ENCODE data around the gene BTBD8.

The BTBD8 gene
- 1.2 to 17.5 (median 6.7) reads per million in 9 experiments for total RNA-seq

DNA sequence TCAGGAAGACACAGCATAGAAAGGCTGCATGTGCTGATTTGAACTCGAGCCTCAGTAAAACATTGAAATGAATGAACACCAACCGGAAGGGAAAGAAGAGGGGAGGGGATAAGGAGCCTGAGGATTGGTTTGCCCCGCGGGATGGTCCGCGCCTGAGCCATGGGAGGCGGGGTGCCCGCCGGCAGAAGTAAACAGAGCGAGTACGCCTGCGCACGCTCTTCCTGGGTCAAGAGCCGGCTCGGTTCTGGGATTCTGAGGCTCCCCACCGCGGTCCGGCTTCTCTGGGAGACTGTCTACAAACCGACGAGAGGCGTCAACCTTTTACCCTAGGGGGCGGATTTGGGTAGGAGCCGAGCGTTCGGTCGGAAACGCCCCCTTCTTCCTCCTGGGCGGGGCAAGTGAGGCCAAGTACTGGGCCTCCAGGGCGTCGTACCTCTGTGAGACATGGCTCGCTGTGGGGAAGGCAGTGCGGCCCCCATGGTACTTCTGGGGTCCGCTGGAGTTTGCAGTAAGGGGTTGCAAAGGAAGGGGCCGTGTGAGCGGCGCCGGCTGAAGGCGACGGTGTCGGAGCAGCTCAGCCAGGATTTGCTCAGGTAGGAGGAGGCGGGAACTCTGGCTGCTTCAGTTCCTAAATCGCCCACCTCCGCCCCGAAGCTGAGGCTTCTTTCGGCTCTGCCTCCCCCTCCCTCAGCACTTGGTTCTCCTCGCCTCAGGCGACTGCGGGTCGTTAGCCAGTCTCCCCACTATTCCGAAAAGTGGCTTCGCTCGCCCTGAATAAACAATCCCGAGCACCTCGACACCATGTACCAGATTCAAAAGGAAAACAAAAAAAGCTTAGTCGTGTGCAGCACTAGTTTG, at the start of gene BTBD8:
BTBD8 (plus strand) TSS at position 218 of the 858 bp plus-strand sequence; CDS start at position 445, 227 bp downstream.
- Mint-ChIP-seq H3K9me3 (peaks cover 0 to 2% of the 10 kb centered on the region in 2 donors), H3K27ac (peak within 1 kb of the TSS; percentile 90 to 91), H3K4me1 (ENCODE audit: low read depth in 2 of 2) (peaks cover 1 to 17% of the 10 kb centered on the region in 2 donors), H3K4me3 (peak within 1 kb of the TSS; percentile 88 to 96), H3K27me3 (no peaks in the 10 kb centered on the region), H3K36me3 (ENCODE audit: insufficient read depth) (no peaks in the 10 kb centered on the region)
- DNase-seq (peak; percentile 83 to 88 (median 84)), ATAC-seq (replicated peaks) (peak; percentile 94)

- Mint-ChIP-seq H3K36me3 (ENCODE audit: insufficient read depth) (peaks cover 14% of the 10 kb centered on the region), H3K4me3 (peak overlapping the region; percentile 78), H3K9me3 (no peaks in the 10 kb centered on the region), H3K4me1 (ENCODE audit: low read depth in 2 of 2) (peaks cover 7 to 12% of the 10 kb centered on the region in 2 donors), H3K27ac (peak overlapping the region; percentile 29 to 52), H3K27me3 (peaks cover 11 to 22% of the 10 kb centered on the region in 2 donors)
- DNase-seq: no peak
- ATAC-seq (replicated peaks): peak; percentile 21
Observed at GRCh38 chr1:92030656-92031107, 49.5 kb upstream of the BTBD8 start.

DNA sequence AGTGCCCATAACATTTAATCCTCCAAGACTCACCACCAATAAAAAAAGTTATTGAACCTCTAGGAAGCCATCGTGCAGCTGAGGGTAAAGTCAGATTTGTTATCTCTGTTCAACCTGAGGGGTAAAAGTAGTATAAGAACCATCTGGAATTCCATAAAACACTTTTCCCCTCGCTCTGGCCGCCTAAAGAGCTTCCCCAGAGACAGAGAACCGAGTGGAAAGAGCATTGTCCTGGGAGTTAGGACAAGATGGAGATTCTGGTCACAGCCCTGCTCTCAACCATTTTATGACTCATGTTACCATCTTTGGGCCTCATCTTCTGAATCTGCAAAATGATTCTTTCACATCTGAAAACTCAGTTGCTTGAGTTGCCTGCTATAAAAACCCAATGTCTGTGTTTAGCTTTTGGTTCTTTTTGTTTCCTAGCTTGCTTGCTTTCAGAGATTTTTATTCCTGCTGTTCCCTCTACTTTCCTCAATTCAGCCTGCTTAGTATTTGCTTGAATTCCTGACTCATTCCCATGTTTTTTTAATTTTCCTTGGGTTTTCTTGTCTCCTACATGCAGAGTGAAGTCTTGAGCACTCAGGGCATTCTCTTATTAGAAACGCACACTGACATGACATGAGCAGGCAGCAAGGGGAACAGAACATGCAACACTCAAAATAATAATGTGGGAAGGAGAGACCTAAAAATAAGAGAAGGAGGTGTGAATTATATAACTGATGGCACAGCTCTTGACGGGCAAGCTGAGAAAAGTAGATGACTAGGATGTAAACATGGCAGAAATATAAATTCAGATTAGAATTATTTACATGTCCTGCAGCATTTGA, 48.6 kb upstream of the BTBD8 start:
- peak overlapping the region in 1 of 2 donors; percentile 78 for H3K4me3 Mint-ChIP-seq
- peak overlapping the region in 1 of 2 donors; percentile 52 for H3K27ac Mint-ChIP-seq
- no peak for ATAC-seq (replicated peaks)
- H3K36me3 Mint-ChIP-seq (ENCODE audit: insufficient read depth): peaks cover 14% of the 10 kb centered on the region
- peaks cover 7 to 12% of the 10 kb centered on the region in 2 donors for H3K4me1 Mint-ChIP-seq (ENCODE audit: low read depth in 2 of 2)
- H3K27me3 Mint-ChIP-seq: peaks cover 16 to 30% of the 10 kb centered on the region in 2 donors
- H3K9me3 Mint-ChIP-seq: no peaks in the 10 kb centered on the region
- no peak for DNase-seq

DNA sequence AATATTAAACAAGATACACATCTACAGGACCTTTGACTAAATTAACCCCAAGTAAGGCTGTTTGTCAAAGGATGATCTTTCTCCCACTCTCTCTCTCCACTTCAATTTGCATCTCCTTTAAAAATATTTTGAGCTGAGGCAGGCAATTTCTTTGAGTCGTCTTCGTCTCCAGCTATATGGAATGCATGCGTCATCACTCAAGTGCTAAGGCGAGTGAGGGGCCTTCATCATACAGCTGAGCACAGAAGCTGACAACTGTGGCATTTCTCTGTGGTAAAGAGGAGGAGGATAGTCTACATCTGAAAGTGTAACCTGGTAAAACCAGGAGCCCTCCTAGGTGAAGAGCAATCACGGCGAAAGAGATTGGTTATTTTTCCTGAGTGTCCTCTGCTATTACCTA, 42.7 kb upstream of the BTBD8 start:
- Mint-ChIP-seq H3K27me3 (peaks cover 13 to 17% of the 10 kb centered on the region in 2 donors), H3K9me3 (no peaks in the 10 kb centered on the region), H3K36me3 (ENCODE audit: insufficient read depth) (peaks cover 9% of the 10 kb centered on the region), H3K4me1 (ENCODE audit: low read depth in 2 of 2) (no peaks in the 10 kb centered on the region), H3K27ac (no peak overlapping the region), H3K4me3 (no peak overlapping the region)
- ATAC-seq (replicated peaks): no peak
- DNase-seq: no peak

DNA sequence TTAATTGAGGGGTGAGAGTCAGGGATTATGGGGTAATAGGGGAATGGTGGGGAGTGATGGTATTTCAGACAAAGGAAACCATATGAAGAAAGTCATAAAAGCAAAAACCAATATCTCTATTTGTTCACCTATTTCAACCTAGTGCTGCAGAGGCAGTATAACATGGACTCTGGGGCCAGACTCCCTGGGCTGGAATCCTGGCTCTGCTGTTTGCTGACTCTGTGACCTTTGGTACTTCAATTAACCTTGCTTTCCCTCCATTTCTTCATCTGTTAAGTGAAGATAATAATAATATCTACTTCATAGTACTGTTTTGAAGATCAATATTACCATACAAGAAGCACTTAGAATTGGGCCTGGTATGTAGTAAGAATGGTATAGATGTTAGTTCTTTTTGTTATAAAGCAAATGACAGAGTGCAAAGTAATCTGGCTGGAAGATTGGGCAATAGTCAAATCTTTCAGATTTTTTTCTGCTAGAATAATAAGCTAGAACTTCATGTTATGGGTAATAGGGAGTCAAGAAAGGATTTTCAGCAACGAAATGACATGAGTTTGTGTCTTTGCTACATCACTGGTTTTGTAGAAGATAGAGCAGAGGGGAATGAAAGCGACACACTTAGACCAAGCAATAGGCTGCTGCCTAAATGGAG, 41.3 kb upstream of the BTBD8 start:
- DNase-seq: no peak
- peaks cover 13 to 17% of the 10 kb centered on the region in 2 donors for H3K27me3 Mint-ChIP-seq
- no peak overlapping the region for H3K4me3 Mint-ChIP-seq
- no peak overlapping the region for H3K27ac Mint-ChIP-seq
- no peak for ATAC-seq (replicated peaks)
- H3K9me3 Mint-ChIP-seq: no peaks in the 10 kb centered on the region
- no peaks in the 10 kb centered on the region for H3K4me1 Mint-ChIP-seq (ENCODE audit: low read depth in 2 of 2)
- H3K36me3 Mint-ChIP-seq (ENCODE audit: insufficient read depth): peaks cover 6% of the 10 kb centered on the region

DNA sequence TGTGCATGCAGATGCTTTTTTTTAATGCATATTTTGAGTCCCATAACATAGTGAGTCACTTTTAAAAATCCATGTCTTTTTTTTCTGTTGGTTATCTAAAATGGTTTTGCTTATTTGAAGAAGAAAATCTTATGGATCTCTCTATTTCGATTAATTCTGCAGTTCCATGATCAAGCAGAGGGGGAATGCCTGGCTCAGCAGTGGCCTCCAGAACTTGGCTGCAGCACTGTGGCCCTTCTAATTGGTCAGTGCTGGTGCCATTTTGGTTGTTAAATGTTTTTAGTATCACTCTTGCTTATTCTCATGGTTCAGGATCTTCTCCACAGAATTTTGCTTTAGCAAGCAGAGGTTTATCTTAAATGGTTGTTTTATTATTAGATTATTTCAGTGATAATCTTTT, 39.2 kb upstream of the BTBD8 start:
- Mint-ChIP-seq H3K9me3 (no peaks in the 10 kb centered on the region), H3K27ac (no peak overlapping the region), H3K36me3 (ENCODE audit: insufficient read depth) (peaks cover 3% of the 10 kb centered on the region), H3K4me3 (no peak overlapping the region), H3K4me1 (ENCODE audit: low read depth in 2 of 2) (no peaks in the 10 kb centered on the region), H3K27me3 (peaks cover 7 to 8% of the 10 kb centered on the region in 2 donors)
- no peak for ATAC-seq (replicated peaks)
- DNase-seq: no peak

- Mint-ChIP-seq H3K4me3 (no peak overlapping the region), H3K36me3 (ENCODE audit: insufficient read depth) (no peaks in the 10 kb centered on the region), H3K9me3 (no peaks in the 10 kb centered on the region), H3K27ac (no peak overlapping the region), H3K4me1 (ENCODE audit: low read depth in 2 of 2) (peaks cover 0 to 3% of the 10 kb centered on the region in 2 donors), H3K27me3 (no peaks in the 10 kb centered on the region)
- DNase-seq (no peak), ATAC-seq (replicated peaks) (no peak)
Observed at GRCh38 chr1:92043621-92044020, 36.5 kb upstream of the BTBD8 start.

DNA sequence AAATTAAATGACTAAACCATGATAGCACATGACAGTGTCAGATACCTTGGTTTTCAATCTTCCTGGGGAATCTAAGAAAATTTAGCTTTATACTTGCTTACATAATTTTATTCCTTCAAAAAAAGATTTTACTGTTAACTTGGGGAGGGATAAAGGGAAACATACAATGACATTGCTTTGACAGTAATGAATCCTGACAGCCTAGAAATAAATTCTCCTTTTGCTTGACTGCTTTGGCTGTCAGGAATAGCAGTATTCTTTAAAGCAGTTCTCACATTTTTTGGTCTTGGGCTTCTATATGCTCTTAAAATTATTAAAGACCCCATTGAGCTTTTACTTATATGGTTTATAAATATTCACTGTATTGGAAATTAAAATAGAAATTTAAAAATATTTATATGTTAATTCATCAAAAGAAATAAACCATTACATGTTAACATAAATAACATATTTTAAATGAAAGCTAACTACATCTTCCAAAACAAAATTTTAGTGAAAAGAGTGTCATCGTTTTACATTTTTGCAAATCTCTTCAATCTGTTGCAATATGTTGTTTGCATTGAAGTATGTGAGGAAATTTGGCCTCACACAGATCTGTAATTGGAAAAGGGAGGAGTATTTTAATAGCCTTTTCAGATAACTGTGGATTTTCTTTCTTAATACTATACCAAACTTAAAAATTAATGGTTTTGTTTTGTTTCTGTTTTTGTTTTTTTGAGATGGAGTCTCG, 34.2 kb upstream of the BTBD8 start:
- no peak for DNase-seq
- Mint-ChIP-seq H3K4me3 (no peak overlapping the region), H3K4me1 (ENCODE audit: low read depth in 2 of 2) (peaks cover 0 to 3% of the 10 kb centered on the region in 2 donors), H3K27me3 (no peaks in the 10 kb centered on the region), H3K36me3 (ENCODE audit: insufficient read depth) (no peaks in the 10 kb centered on the region), H3K27ac (no peak overlapping the region), H3K9me3 (no peaks in the 10 kb centered on the region)
- no peak for ATAC-seq (replicated peaks)

DNA sequence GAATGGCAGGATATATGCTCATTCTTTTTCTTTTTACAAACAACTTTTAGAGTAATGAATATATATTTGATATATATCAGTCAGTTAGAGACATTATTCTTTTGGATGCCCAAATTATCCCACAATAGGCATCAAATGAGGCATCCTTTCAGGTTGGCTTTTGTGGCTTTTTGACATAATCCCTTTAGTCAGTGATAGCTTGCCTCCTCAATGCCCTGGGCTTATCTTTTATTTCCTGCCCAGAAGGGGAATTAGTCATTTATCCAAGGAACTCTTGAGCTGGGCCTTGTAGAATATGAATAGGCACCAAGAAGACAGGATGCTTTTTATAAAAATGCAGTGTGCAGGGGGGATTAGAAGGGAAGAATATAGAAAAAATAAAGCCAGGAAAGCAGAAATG, 28.2 kb upstream of the BTBD8 start:
- Mint-ChIP-seq H3K27ac (no peak overlapping the region), H3K27me3 (no peaks in the 10 kb centered on the region), H3K4me3 (no peak overlapping the region), H3K4me1 (ENCODE audit: low read depth in 2 of 2) (peaks cover 0 to 2% of the 10 kb centered on the region in 2 donors), H3K36me3 (ENCODE audit: insufficient read depth) (no peaks in the 10 kb centered on the region), H3K9me3 (no peaks in the 10 kb centered on the region)
- DNase-seq (no peak), ATAC-seq (replicated peaks) (no peak)

GRCh38 chr1:92065042-92065441, 15.1 kb upstream of the BTBD8 start:
- ATAC-seq (replicated peaks): no peak
- no peaks in the 10 kb centered on the region for H3K9me3 Mint-ChIP-seq

GRCh38 chr1:92066321-92066720, 13.8 kb upstream of the BTBD8 start:
- Mint-ChIP-seq H3K9me3 (no peaks in the 10 kb centered on the region), H3K4me3 (no peak overlapping the region), H3K4me1 (ENCODE audit: low read depth in 2 of 2) (no peaks in the 10 kb centered on the region), H3K36me3 (ENCODE audit: insufficient read depth) (no peaks in the 10 kb centered on the region), H3K27me3 (no peaks in the 10 kb centered on the region), H3K27ac (no peak overlapping the region)
- DNase-seq: no peak
- ATAC-seq (replicated peaks): no peak

More at GRCh38 chr1:92065042-92065441, 15.1 kb upstream of the BTBD8 start:
- DNase-seq: no peak
- Mint-ChIP-seq H3K4me3 (no peak overlapping the region), H3K27ac (no peak overlapping the region), H3K27me3 (no peaks in the 10 kb centered on the region), H3K36me3 (ENCODE audit: insufficient read depth) (no peaks in the 10 kb centered on the region), H3K4me1 (ENCODE audit: low read depth in 2 of 2) (no peaks in the 10 kb centered on the region)

GRCh38 chr1:92070892-92071291, 9.3 kb upstream of the BTBD8 start:
- Mint-ChIP-seq H3K27ac (no peak overlapping the region), H3K27me3 (no peaks in the 10 kb centered on the region), H3K9me3 (no peaks in the 10 kb centered on the region), H3K4me1 (ENCODE audit: low read depth in 2 of 2) (peaks cover 0 to 1% of the 10 kb centered on the region in 2 donors), H3K4me3 (no peak overlapping the region), H3K36me3 (ENCODE audit: insufficient read depth) (no peaks in the 10 kb centered on the region)
- ATAC-seq (replicated peaks) (no peak), DNase-seq (no peak)

Data from effector memory CD8-positive, alpha-beta T cell (primary cell).